Type B pancreatic cell (in vitro differentiated cells): ENCODE measurements around the gene APPBP2. TPM values are rescaled to one million over a fixed set of nuclear protein-coding genes. Genes with fewer than 3 reads are reported as not detected.

Experiments used
- DNase-seq: peaks from one replicate; pipeline ENCODE4 v3.0.0; 2021; ENCODE audit warnings: mixed read lengths; ENCODE audit not compliant: unreplicated experiment; ENCODE audit errors: extremely low spot score
- H3K27ac Mint-ChIP-seq: 2 replicates; pipeline ENCODE4 v1.8.0; 2021; ENCODE audit warnings: mild to moderate bottlenecking, mixed read lengths
- H3K27me3 Mint-ChIP-seq: 2 replicates; pipeline ENCODE4 v1.8.0; 2021; ENCODE audit warnings: mixed read lengths
- H3K36me3 Mint-ChIP-seq: 2 replicates; pipeline ENCODE4 v1.8.0; 2021; ENCODE audit warnings: mixed read lengths
- H3K4me1 Mint-ChIP-seq: one replicate; pipeline ENCODE4 v1.8.0; 2021; ENCODE audit warnings: mixed read lengths; ENCODE audit not compliant: unreplicated experiment
- H3K4me3 Mint-ChIP-seq: 2 replicates; pipeline ENCODE4 v1.8.0; 2021; ENCODE audit warnings: mild to moderate bottlenecking, mixed read lengths
- H3K9me3 Mint-ChIP-seq: 2 replicates; pipeline ENCODE4 v1.8.0; 2021; ENCODE audit warnings: mixed read lengths
- CTCF ChIP-seq: fragments of 200-600 bp; sonication (generic); conservative IDR thresholded peaks from 2 replicates; pipeline ENCODE4 v1.5.0; 2021; ENCODE audit warnings: antibody characterized with exemption, mild to moderate bottlenecking
- total RNA-seq: library from RNA; stranded (reverse); gene quantifications from 2 replicates; pipeline ENCODE4 v1.2.1, GENCODE V29; 2021; ENCODE audit warnings: low replicate concordance

The APPBP2 gene
- total RNA-seq, 1 donor from 2014 or later: 66.4 TPM

GRCh38 chr17:60539807-60540206 lies 13.8 kb upstream of the APPBP2 start:
- no peaks in the 10 kb centered on the region for H3K9me3 Mint-ChIP-seq
- H3K27me3 Mint-ChIP-seq: no peaks in the 10 kb centered on the region
- no peaks in the 10 kb centered on the region for H3K36me3 Mint-ChIP-seq
- TF ChIP-seq CTCF: no peak
- no peaks in the 10 kb centered on the region for H3K4me1 Mint-ChIP-seq
- no peak for DNase-seq
- no peak overlapping the region for H3K27ac Mint-ChIP-seq
- H3K4me3 Mint-ChIP-seq: no peak overlapping the region

- H3K27ac Mint-ChIP-seq: no peak overlapping the region
- DNase-seq: no peak
These were observed 12.7 kb upstream of the APPBP2 start for GRCh38 chr17:60538726-60539125.

GRCh38 chr17:60535382-60536279 lies 9.6 kb upstream of the APPBP2 start:
- TF ChIP-seq CTCF: no peak
- no peak overlapping the region for H3K27ac Mint-ChIP-seq
- H3K27me3 Mint-ChIP-seq: no peaks in the 10 kb centered on the region
- no peak overlapping the region for H3K4me3 Mint-ChIP-seq
- no peaks in the 10 kb centered on the region for H3K9me3 Mint-ChIP-seq
- H3K4me1 Mint-ChIP-seq: no peaks in the 10 kb centered on the region
- no peaks in the 10 kb centered on the region for H3K36me3 Mint-ChIP-seq
- DNase-seq: no peak

More at GRCh38 chr17:60538726-60539125, 12.7 kb upstream of the APPBP2 start:
- no peaks in the 10 kb centered on the region for H3K36me3 Mint-ChIP-seq
- no peak overlapping the region for H3K4me3 Mint-ChIP-seq
- H3K4me1 Mint-ChIP-seq: no peaks in the 10 kb centered on the region
- H3K27me3 Mint-ChIP-seq: no peaks in the 10 kb centered on the region
- TF ChIP-seq CTCF: no peak
- no peaks in the 10 kb centered on the region for H3K9me3 Mint-ChIP-seq

- no peak for DNase-seq
- Mint-ChIP-seq H3K36me3 (no peaks in the 10 kb centered on the region), H3K27ac (peak overlapping the region; percentile 19)
These were observed 8.6 kb upstream of the APPBP2 start for GRCh38 chr17:60534613-60535157.

GRCh38 chr17:60534010-60534555 lies 8.0 kb upstream of the APPBP2 start:
- H3K36me3 Mint-ChIP-seq: no peaks in the 10 kb centered on the region

More at GRCh38 chr17:60534613-60535157, 8.6 kb upstream of the APPBP2 start:
- Mint-ChIP-seq H3K4me3 (no peak overlapping the region), H3K9me3 (peaks cover 3% of the 10 kb centered on the region), H3K27me3 (no peaks in the 10 kb centered on the region), H3K4me1 (peaks cover 3% of the 10 kb centered on the region)
- no peak for TF ChIP-seq CTCF

More at GRCh38 chr17:60534010-60534555, 8.0 kb upstream of the APPBP2 start:
- Mint-ChIP-seq H3K27ac (peak overlapping the region; percentile 19), H3K4me1 (peaks cover 5% of the 10 kb centered on the region), H3K27me3 (no peaks in the 10 kb centered on the region), H3K4me3 (no peak overlapping the region), H3K9me3 (peaks cover 5% of the 10 kb centered on the region)
- DNase-seq: no peak
- TF ChIP-seq CTCF: no peak
